ENCODE measurements around the gene TMEM131. TPM values are rescaled to one million over a fixed set of nuclear protein-coding genes. Genes with fewer than 3 reads are reported as not detected.

Gene TMEM131
- total RNA-seq, 1 donor = 30.0 TPM

DNA sequence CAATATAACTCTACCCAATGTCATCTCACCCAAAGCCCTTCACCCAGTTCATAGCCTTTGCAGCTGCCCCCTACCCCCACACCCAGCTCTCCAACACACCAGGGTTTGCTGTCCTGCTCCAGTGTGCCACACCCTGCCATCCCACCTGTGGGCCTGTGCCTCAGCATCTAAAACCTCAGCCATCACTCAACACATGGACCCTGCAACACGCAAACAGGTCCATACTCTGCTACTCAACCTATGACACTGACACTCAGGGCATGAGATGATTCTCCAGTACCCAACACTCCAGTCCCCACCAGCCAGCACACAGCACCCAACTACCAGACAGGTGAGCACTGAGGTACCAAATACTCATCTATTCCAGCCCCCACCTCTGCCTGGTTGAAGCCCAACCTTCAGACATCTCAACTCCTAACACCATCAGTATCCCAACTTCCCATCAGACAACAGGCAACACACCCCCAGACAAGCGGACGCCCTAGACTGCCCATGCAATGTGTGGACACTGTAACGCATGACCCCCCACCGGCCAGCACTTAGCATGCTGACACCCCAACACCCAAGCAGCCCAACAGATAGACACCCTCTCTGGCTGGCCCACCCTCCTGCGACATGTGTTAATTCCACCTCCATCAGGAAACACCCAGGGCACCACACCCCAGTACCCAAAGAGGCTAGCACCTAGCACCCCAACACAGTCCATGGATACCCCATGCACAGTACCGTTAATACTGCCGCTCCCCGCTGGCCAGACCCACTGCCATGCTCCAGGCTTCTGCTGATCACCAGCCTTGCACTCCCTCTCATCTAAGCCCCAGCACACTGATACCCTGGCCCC is 257.3 kb downstream of the TMEM131 start:
- H3K4me3 ChIP-seq (ENCODE audit: insufficient read depth, low read length) = no peak overlapping the region
- H3K4me1 ChIP-seq (ENCODE audit: insufficient read depth, low read length) = no peaks in the 10 kb centered on the region
- H2AFZ ChIP-seq (ENCODE audit: low read length) = no peak overlapping the region
- no peaks in the 10 kb centered on the region for H3K36me3 ChIP-seq (ENCODE audit: insufficient read depth, low read length)
- H3K27me3 ChIP-seq (ENCODE audit: insufficient read depth, low read length) = no peaks in the 10 kb centered on the region
- no peak overlapping the region for H3K27ac ChIP-seq (ENCODE audit: low read depth, low read length)
- no peaks in the 10 kb centered on the region for H3K79me2 ChIP-seq (ENCODE audit: insufficient read depth, low read length)
- no peaks in the 10 kb centered on the region for H4K20me1 ChIP-seq (ENCODE audit: insufficient read depth, low read length)
- no peaks in the 10 kb centered on the region for H3K9me3 ChIP-seq (ENCODE audit: low read depth, low read length)
- H3K4me2 ChIP-seq (ENCODE audit: insufficient read depth, low read length) = no peak overlapping the region
- no peak for TF ChIP-seq CTCF (IDR thresholded peaks at IDR 0.05; ENCODE audit: extremely low read depth, low read depth, low read length)
- DNase-seq (ENCODE audit: insufficient read length, low spot score, missing footprints) = peak; percentile 56

- H3K9me3 ChIP-seq (ENCODE audit: low read depth, low read length) = no peaks in the 10 kb centered on the region
- no peak overlapping the region for H3K4me2 ChIP-seq (ENCODE audit: insufficient read depth, low read length)
- no peaks in the 10 kb centered on the region for H3K79me2 ChIP-seq (ENCODE audit: insufficient read depth, low read length)
- H3K27ac ChIP-seq (ENCODE audit: low read depth, low read length) = no peak overlapping the region
- no peaks in the 10 kb centered on the region for H3K36me3 ChIP-seq (ENCODE audit: insufficient read depth, low read length)
- peak; percentile 81 for DNase-seq (ENCODE audit: insufficient read length, low spot score, missing footprints)
- H3K4me1 ChIP-seq (ENCODE audit: insufficient read depth, low read length) = no peaks in the 10 kb centered on the region
- H4K20me1 ChIP-seq (ENCODE audit: insufficient read depth, low read length) = no peaks in the 10 kb centered on the region
- H3K4me3 ChIP-seq (ENCODE audit: insufficient read depth, low read length) = no peak overlapping the region
- no peak overlapping the region for H2AFZ ChIP-seq (ENCODE audit: low read length)
- no peak for TF ChIP-seq CTCF (IDR thresholded peaks at IDR 0.05; ENCODE audit: extremely low read depth, low read depth, low read length)
- H3K27me3 ChIP-seq (ENCODE audit: insufficient read depth, low read length) = no peaks in the 10 kb centered on the region
These were observed 258.1 kb downstream of the TMEM131 start for GRCh38 chr2:97737421-97738178.

GRCh38 chr2:97736608-97737330 is 259.0 kb downstream of the TMEM131 start:
- Histone ChIP-seq H3K4me3 (ENCODE audit: insufficient read depth, low read length) (no peak overlapping the region), H3K9me3 (ENCODE audit: low read depth, low read length) (no peaks in the 10 kb centered on the region), H3K4me1 (ENCODE audit: insufficient read depth, low read length) (no peaks in the 10 kb centered on the region), H3K36me3 (ENCODE audit: insufficient read depth, low read length) (no peaks in the 10 kb centered on the region), H3K79me2 (ENCODE audit: insufficient read depth, low read length) (no peaks in the 10 kb centered on the region), H3K27me3 (ENCODE audit: insufficient read depth, low read length) (no peaks in the 10 kb centered on the region), H4K20me1 (ENCODE audit: insufficient read depth, low read length) (no peaks in the 10 kb centered on the region), H2AFZ (ENCODE audit: low read length) (no peak overlapping the region), H3K4me2 (ENCODE audit: insufficient read depth, low read length) (no peak overlapping the region), H3K27ac (ENCODE audit: low read depth, low read length) (no peak overlapping the region)
- peak; percentile 61 for DNase-seq (ENCODE audit: insufficient read length, low spot score, missing footprints)
- TF ChIP-seq CTCF (IDR thresholded peaks at IDR 0.05; ENCODE audit: extremely low read depth, low read depth, low read length) = no peak

All from osteoblast (primary cell).